ENCODE measurements around the gene KIAA0232.

GRCh38 chr4:6753103-6753560, 29.4 kb upstream of the KIAA0232 start:
- TF ChIP-seq MAX (IDR thresholded peaks at IDR 0.05) (no peak), HNF4A (conservative IDR thresholded peaks at IDR 0.05) (peak; percentile 68 to 89), ATF3 (IDR thresholded peaks at IDR 0.05) (no peak), CTCF (IDR thresholded peaks at IDR 0.05; ENCODE audit: low read depth, low read length, missing input control) (no peak)
